Measurements from ENCODE around the gene BANP.
"Not testable (repeated sequence)": the region's sequence is repeated elsewhere in the genome, so short reads cannot be mapped to it uniquely, and the experiment has no call there.

The BANP gene

DNA sequence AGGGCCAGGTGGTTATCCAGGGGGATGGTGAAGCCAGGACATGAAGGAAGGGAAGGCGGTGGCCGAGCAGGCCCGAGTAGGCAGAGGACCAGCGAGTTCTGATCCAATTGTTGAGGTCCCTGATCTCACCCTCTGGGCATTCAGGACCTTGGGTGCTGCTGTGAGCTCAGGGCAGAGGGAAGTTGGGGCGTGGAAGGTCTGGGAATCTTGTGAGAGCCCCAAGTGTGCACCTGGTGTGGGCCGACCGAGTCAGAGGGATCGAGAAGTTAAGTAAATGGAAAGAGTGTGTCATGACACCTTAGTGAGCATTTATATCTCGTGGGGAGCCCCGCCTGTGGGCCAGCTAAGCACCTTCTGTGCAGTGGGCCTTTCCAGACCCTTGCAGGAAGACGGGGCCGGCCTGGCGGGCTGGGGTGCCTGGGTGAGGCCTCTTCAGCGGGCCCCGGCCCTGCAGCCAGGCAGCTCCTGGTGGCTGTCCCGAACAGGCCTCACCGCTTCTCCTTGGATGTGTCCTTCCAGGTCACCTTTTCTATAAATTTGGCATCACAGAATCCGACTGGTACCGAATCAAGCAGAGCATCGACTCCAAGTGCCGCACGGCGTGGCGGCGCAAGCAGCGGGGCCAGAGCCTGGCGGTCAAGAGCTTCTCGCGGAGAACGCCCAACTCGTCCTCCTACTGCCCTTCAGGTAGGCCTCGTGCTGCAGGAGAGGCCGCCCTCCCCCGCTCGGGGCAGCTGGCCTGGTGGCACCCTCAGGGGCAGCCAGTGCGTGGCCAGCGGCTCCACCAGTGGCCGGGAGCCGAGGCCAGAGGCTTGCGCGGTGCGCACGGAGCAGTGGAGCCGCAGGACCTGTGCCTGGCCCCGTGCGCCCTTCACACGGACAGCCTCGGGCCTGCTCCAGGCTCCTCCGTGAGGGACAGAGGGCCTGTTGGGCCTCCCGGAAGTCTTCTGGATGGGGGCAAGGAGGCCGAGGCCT is 76.0 kb downstream of the BANP start:
- Histone ChIP-seq H3K9me3 (ENCODE audit: severe bottlenecking) (no peaks in the 10 kb centered on the region), H3K27me3 (ENCODE audit: insufficient read depth, low read depth, severe bottlenecking) (no peaks in the 10 kb centered on the region), H3K27ac (no peak overlapping the region), H3K36me3 (no peaks in the 10 kb centered on the region), H3K4me3 (ENCODE audit: low read depth, low read length) (no peak overlapping the region)
- TF ChIP-seq CTCF (IDR thresholded peaks at IDR 0.05; ENCODE audit: low read depth, low read length) = no peak
- no peak for DNase-seq

DNA sequence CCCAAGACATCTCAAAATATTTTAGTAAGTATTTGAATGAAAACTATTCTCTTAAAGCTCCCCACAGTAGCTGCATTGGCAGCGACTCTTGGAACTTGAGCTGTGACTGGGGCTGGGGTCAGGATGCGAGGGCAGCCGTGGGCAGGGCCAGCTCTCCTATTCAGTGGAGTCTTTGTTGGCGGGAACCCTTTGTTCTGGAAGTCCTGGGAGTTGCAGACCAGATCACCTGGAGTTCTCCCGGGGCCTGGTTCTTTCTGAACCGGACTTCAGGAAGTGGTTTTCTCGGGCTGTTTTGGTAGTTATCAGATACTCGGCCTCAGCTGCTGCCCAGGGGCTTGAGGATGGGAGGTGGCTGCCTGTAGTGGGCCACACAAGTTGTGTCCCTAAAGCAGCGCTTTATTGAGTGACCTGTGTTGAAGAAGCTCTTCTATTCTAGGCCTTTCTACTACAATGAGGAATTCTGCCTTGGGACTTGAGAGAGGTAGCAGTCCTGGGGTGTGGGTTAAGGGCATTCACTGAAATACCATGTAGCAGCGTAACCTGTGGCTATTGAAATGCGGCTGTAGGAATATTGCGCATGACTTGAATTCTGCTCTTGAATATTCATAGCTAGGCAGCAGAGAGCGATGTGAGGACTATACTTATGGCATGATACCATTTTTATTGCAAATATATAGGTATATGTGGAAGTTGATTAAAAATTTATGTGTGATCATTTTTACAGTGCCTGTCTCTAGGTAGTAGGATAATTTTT is 77.1 kb downstream of the BANP start:
- H3K27ac ChIP-seq; H3K9me3 ChIP-seq (ENCODE audit: severe bottlenecking); DNase-seq; H3K4me3 ChIP-seq (ENCODE audit: low read depth, low read length); H3K36me3 ChIP-seq; H3K27me3 ChIP-seq (ENCODE audit: insufficient read depth, low read depth, severe bottlenecking): not testable (repeated sequence)

GRCh38 chr16:88030498-88030897 is 79.3 kb downstream of the BANP start:
- TF ChIP-seq CTCF (IDR thresholded peaks at IDR 0.05; ENCODE audit: low read depth, low read length) = no peak
- no peaks in the 10 kb centered on the region for H3K27me3 ChIP-seq (ENCODE audit: insufficient read depth, low read depth, severe bottlenecking)
- DNase-seq = no peak
- no peaks in the 10 kb centered on the region for H3K9me3 ChIP-seq (ENCODE audit: severe bottlenecking)
- no peak overlapping the region for H3K27ac ChIP-seq
- H3K4me3 ChIP-seq (ENCODE audit: low read depth, low read length) = no peak overlapping the region
- no peaks in the 10 kb centered on the region for H3K36me3 ChIP-seq

- H3K27me3 ChIP-seq (ENCODE audit: insufficient read depth, low read depth, severe bottlenecking); DNase-seq; H3K27ac ChIP-seq; H3K4me3 ChIP-seq (ENCODE audit: low read depth, low read length); H3K36me3 ChIP-seq; H3K9me3 ChIP-seq (ENCODE audit: severe bottlenecking): not testable (repeated sequence)
Measured at GRCh38 chr16:88030961-88031360, 79.7 kb downstream of the BANP start.

GRCh38 chr16:88033003-88033740 is 81.9 kb downstream of the BANP start:
- H3K27ac ChIP-seq; H3K9me3 ChIP-seq (ENCODE audit: severe bottlenecking): not testable (repeated sequence)

GRCh38 chr16:88034770-88035169 is 83.5 kb downstream of the BANP start:
- no peak overlapping the region for H3K27ac ChIP-seq
- no peaks in the 10 kb centered on the region for H3K9me3 ChIP-seq (ENCODE audit: severe bottlenecking)
- DNase-seq = no peak
- no peak overlapping the region for H3K4me3 ChIP-seq (ENCODE audit: low read depth, low read length)
- H3K27me3 ChIP-seq (ENCODE audit: insufficient read depth, low read depth, severe bottlenecking) = no peaks in the 10 kb centered on the region
- no peak for TF ChIP-seq CTCF (IDR thresholded peaks at IDR 0.05; ENCODE audit: low read depth, low read length)
- no peaks in the 10 kb centered on the region for H3K36me3 ChIP-seq

More at GRCh38 chr16:88033003-88033740, 81.9 kb downstream of the BANP start:
- not testable (repeated sequence) for H3K27me3 ChIP-seq (ENCODE audit: insufficient read depth, low read depth, severe bottlenecking); H3K4me3 ChIP-seq (ENCODE audit: low read depth, low read length); DNase-seq; H3K36me3 ChIP-seq

GRCh38 chr16:88035292-88035691 is 84.1 kb downstream of the BANP start:
- no peak for DNase-seq
- no peak for TF ChIP-seq CTCF (IDR thresholded peaks at IDR 0.05; ENCODE audit: low read depth, low read length)
- Histone ChIP-seq H3K4me3 (ENCODE audit: low read depth, low read length) (no peak overlapping the region), H3K36me3 (no peaks in the 10 kb centered on the region), H3K27ac (no peak overlapping the region), H3K27me3 (ENCODE audit: insufficient read depth, low read depth, severe bottlenecking) (no peaks in the 10 kb centered on the region), H3K9me3 (ENCODE audit: severe bottlenecking) (no peaks in the 10 kb centered on the region)

- not testable (repeated sequence) for H3K27me3 ChIP-seq (ENCODE audit: insufficient read depth, low read depth, severe bottlenecking); DNase-seq; H3K4me3 ChIP-seq (ENCODE audit: low read depth, low read length); H3K9me3 ChIP-seq (ENCODE audit: severe bottlenecking); H3K27ac ChIP-seq; H3K36me3 ChIP-seq
Measured at GRCh38 chr16:88035884-88036639, 84.8 kb downstream of the BANP start.

DNA sequence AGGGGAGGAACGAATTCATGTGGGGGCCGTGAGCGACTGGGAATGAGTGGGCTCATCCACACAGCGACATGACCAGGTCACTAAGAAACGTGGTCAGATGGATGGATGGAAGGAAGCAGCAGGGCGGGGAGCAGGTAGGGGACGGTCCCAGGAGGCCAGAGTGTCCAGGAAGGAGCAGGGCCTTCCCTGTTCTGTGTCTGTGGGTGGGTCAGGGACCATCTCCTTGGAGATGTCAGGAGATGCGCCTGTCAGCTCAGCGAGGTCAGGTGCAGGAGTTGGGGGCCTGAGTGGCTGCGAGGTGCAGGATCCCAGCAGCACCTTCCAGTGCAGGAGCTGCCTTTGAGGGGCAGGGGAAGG is 85.4 kb downstream of the BANP start:
- not testable (repeated sequence) for DNase-seq; H3K9me3 ChIP-seq (ENCODE audit: severe bottlenecking); H3K36me3 ChIP-seq; H3K27ac ChIP-seq; H3K4me3 ChIP-seq (ENCODE audit: low read depth, low read length); H3K27me3 ChIP-seq (ENCODE audit: insufficient read depth, low read depth, severe bottlenecking)
